ENCODE measurements around the gene PJA2.

PJA2 gene

GRCh38 chr5:109399092-109399759 is 10.5 kb downstream of the PJA2 start:
- TF ChIP-seq CTCF (IDR thresholded peaks at IDR 0.05; ENCODE audit: poor library complexity, severe bottlenecking) = no peak
- Histone ChIP-seq H3K4me3 (ENCODE audit: severe bottlenecking) (no peak overlapping the region), H3K9me3 (ENCODE audit: severe bottlenecking) (peaks cover 3% of the 10 kb centered on the region), H3K4me1 (ENCODE audit: insufficient read depth, poor library complexity, severe bottlenecking) (peaks cover 4% of the 10 kb centered on the region), H3K27ac (ENCODE audit: poor library complexity, severe bottlenecking) (no peak overlapping the region), H3K36me3 (ENCODE audit: low read depth) (peaks cover 15% of the 10 kb centered on the region), H3K27me3 (ENCODE audit: insufficient read depth, poor library complexity, severe bottlenecking) (no peaks in the 10 kb centered on the region)
- DNase-seq (ENCODE audit: low spot score) (no peak), ATAC-seq (ENCODE audit: low read depth) (no peak)

GRCh38 chr5:109396965-109397364 is 12.8 kb downstream of the PJA2 start:
- ATAC-seq (ENCODE audit: low read depth) = no peak
- no peaks in the 10 kb centered on the region for H3K9me3 ChIP-seq (ENCODE audit: severe bottlenecking)
- H3K4me1 ChIP-seq (ENCODE audit: insufficient read depth, poor library complexity, severe bottlenecking) = no peaks in the 10 kb centered on the region

GRCh38 chr5:109394806-109395205 is 15.0 kb downstream of the PJA2 start:
- no peak overlapping the region for H3K4me3 ChIP-seq (ENCODE audit: severe bottlenecking)
- peaks cover 7% of the 10 kb centered on the region for H3K9me3 ChIP-seq (ENCODE audit: severe bottlenecking)
- ATAC-seq (ENCODE audit: low read depth) (no peak), DNase-seq (ENCODE audit: low spot score) (no peak)
- H3K27ac ChIP-seq (ENCODE audit: poor library complexity, severe bottlenecking) = no peak overlapping the region
- H3K27me3 ChIP-seq (ENCODE audit: insufficient read depth, poor library complexity, severe bottlenecking) = no peaks in the 10 kb centered on the region
- TF ChIP-seq CTCF (IDR thresholded peaks at IDR 0.05; ENCODE audit: poor library complexity, severe bottlenecking) = no peak
- H3K36me3 ChIP-seq (ENCODE audit: low read depth) = peaks cover 19% of the 10 kb centered on the region
- peaks cover 3% of the 10 kb centered on the region for H3K4me1 ChIP-seq (ENCODE audit: insufficient read depth, poor library complexity, severe bottlenecking)

More at GRCh38 chr5:109396965-109397364, 12.8 kb downstream of the PJA2 start:
- DNase-seq (ENCODE audit: low spot score) = no peak
- Histone ChIP-seq H3K4me3 (ENCODE audit: severe bottlenecking) (no peak overlapping the region), H3K27ac (ENCODE audit: poor library complexity, severe bottlenecking) (no peak overlapping the region), H3K36me3 (ENCODE audit: low read depth) (peaks cover 8% of the 10 kb centered on the region), H3K27me3 (ENCODE audit: insufficient read depth, poor library complexity, severe bottlenecking) (no peaks in the 10 kb centered on the region)
- no peak for TF ChIP-seq CTCF (IDR thresholded peaks at IDR 0.05; ENCODE audit: poor library complexity, severe bottlenecking)

- Histone ChIP-seq H3K4me1 (ENCODE audit: insufficient read depth, poor library complexity, severe bottlenecking) (peaks cover 29% of the 10 kb centered on the region), H3K4me3 (ENCODE audit: severe bottlenecking) (no peak overlapping the region), H3K27me3 (ENCODE audit: insufficient read depth, poor library complexity, severe bottlenecking) (no peaks in the 10 kb centered on the region), H3K27ac (ENCODE audit: poor library complexity, severe bottlenecking) (no peak overlapping the region), H3K36me3 (ENCODE audit: low read depth) (peaks cover 30% of the 10 kb centered on the region), H3K9me3 (ENCODE audit: severe bottlenecking) (peaks cover 7% of the 10 kb centered on the region)
- DNase-seq (ENCODE audit: low spot score) (no peak), ATAC-seq (ENCODE audit: low read depth) (no peak)
- TF ChIP-seq CTCF (IDR thresholded peaks at IDR 0.05; ENCODE audit: poor library complexity, severe bottlenecking) = no peak
Measured at GRCh38 chr5:109390188-109390587, 19.6 kb downstream of the PJA2 start.

GRCh38 chr5:109388407-109388806 is 21.4 kb downstream of the PJA2 start:
- H3K27me3 ChIP-seq (ENCODE audit: insufficient read depth, poor library complexity, severe bottlenecking) = no peaks in the 10 kb centered on the region
- no peak for TF ChIP-seq CTCF (IDR thresholded peaks at IDR 0.05; ENCODE audit: poor library complexity, severe bottlenecking)
- ATAC-seq (ENCODE audit: low read depth) (no peak), DNase-seq (ENCODE audit: low spot score) (no peak)
- H3K27ac ChIP-seq (ENCODE audit: poor library complexity, severe bottlenecking) = peak overlapping the region; percentile 35
- peaks cover 7% of the 10 kb centered on the region for H3K9me3 ChIP-seq (ENCODE audit: severe bottlenecking)
- H3K4me3 ChIP-seq (ENCODE audit: severe bottlenecking) = no peak overlapping the region
- peaks cover 31% of the 10 kb centered on the region for H3K36me3 ChIP-seq (ENCODE audit: low read depth)
- peaks cover 29% of the 10 kb centered on the region for H3K4me1 ChIP-seq (ENCODE audit: insufficient read depth, poor library complexity, severe bottlenecking)

Measured in RWPE2 (cell line).